K562 (cell line): ENCODE measurements around the gene RNASE7. TPM values are rescaled to one million over a fixed set of nuclear protein-coding genes. Genes with fewer than 3 reads are reported as not detected.
"Not testable (repeated sequence)": the region's sequence is repeated elsewhere in the genome, so short reads cannot be mapped to it uniquely, and the experiment has no call there.

ENCODE experiments used
- ATAC-seq: fragments of 200-7000 bp; cut with Tn5 transposase; 3 replicates; pipeline ENCODE4 v1.9.1; 2020; ENCODE audit warnings: moderate library complexity
- BruUV-seq: library from RNA; stranded (reverse); fragments of 400-500 nt; replicated peaks from 2 replicates; lab custom pipeline; 2021; lab: Mats Ljungman, UMichigan
- CTCF ChIA-PET: fragments of 300-600 bp; formaldehyde crosslinking; extraction: SDS; loops from one replicate; lab custom pipeline; 2021; ENCODE audit warnings: low intra/inter-chr PET ratio; lab: Yijun Ruan, JAX
- POLR2A ChIA-PET: fragments of 300-600, 350-650 bp; sonication (Branson Sonifier 250); formaldehyde crosslinking; extraction: SDS; loops from one replicate; lab custom pipeline; 2021; ENCODE audit warnings: antibody characterized with exemption, inconsistent platforms; lab: Yijun Ruan, JAX
- DNase-seq, 4 experiments: peaks; one replicate each; pipeline versions ENCODE4 v3.0.0 to v3.0.0-alpha.2; 2011 to 2018; ENCODE audit warnings: low spot score in 3 of 4, mixed read lengths in 3 of 4; ENCODE audit errors: extremely low read depth in 1 of 4
- FAIRE-seq: peaks from 2 replicates; lab custom pipeline; 2011; peaks lifted over from hg19 to GRCh38; lab: Jason Lieb, UNC
- H2AFZ ChIP-seq: 2 replicates; pipeline ENCODE4 v1.6.0; 2011; ENCODE audit warnings: low read depth, low read length, control low read depth, inconsistent platforms
- H3K27ac ChIP-seq: fragments of 200-600 bp; 3 replicates; pipeline ENCODE4 v1.8.0; 2011; ENCODE audit warnings: low read depth, mild to moderate bottlenecking, control low read depth, inconsistent platforms, low read length, moderate library complexity, mixed read lengths; ENCODE audit errors: extremely low read depth
- H3K27me3 ChIP-seq, 2 experiments: fragments of 300-600 bp in 1 of 2; 2 replicates in 1 of 2; 3 replicates in 1 of 2; pipeline versions ENCODE4 v1.6.0 to v1.8.0; 2011; ENCODE audit warnings: inconsistent platforms in 2 of 2, low read length in 2 of 2, mild to moderate bottlenecking in 1 of 2, mixed read lengths in 1 of 2, moderate library complexity in 1 of 2; ENCODE audit not compliant: control insufficient read depth in 2 of 2, insufficient read depth in 2 of 2
- H3K36me3 ChIP-seq: fragments of 300-600 bp; 3 replicates; pipeline ENCODE4 v1.8.0; 2011; ENCODE audit warnings: mild to moderate bottlenecking, low read length, inconsistent platforms; ENCODE audit not compliant: control insufficient read depth, insufficient read depth
- H3K4me1 ChIP-seq, 2 experiments: fragments of 200-600 bp in 1 of 2; replicated peaks in 1 of 2; 2 replicates in 1 of 2; 3 replicates in 1 of 2; pipeline versions ENCODE4 v1.5.1 to v1.8.0; 2011; ENCODE audit warnings: inconsistent platforms in 2 of 2, low read length in 2 of 2, mild to moderate bottlenecking in 1 of 2, mixed read lengths in 1 of 2, moderate library complexity in 1 of 2; ENCODE audit not compliant: control insufficient read depth in 2 of 2, insufficient read depth in 2 of 2
- H3K4me2 ChIP-seq: 2 replicates; pipeline ENCODE4 v1.6.1; 2011; ENCODE audit warnings: low read length, control low read depth, inconsistent platforms, mixed read lengths; ENCODE audit not compliant: insufficient read depth
- H3K4me3 ChIP-seq: fragments of 200-600 bp; sonication (generic), shearing (Covaris generic); 2 replicates; pipeline ENCODE4 v1.5.1; 2016; ENCODE audit warnings: control low read depth, inconsistent platforms
- H3K79me2 ChIP-seq: fragments of 200-600 bp; 3 replicates; pipeline ENCODE4 v1.8.0; 2011; ENCODE audit warnings: low read length, inconsistent platforms; ENCODE audit not compliant: control insufficient read depth, insufficient read depth
- H3K9ac ChIP-seq, 2 experiments: 2 replicates each; pipeline versions ENCODE4 v1.6.0 to v1.6.1; 2011; ENCODE audit warnings: low read depth in 2 of 2, low read length in 2 of 2, control low read depth in 1 of 2, inconsistent platforms in 1 of 2, mild to moderate bottlenecking in 1 of 2, mixed read lengths in 1 of 2; ENCODE audit not compliant: insufficient read depth in 1 of 2
- H3K9me1 ChIP-seq: one replicate; pipeline ENCODE4 v1.6.0; 2011; ENCODE audit warnings: inconsistent platforms, mild to moderate bottlenecking, low read length, moderate library complexity; ENCODE audit not compliant: control insufficient read depth, insufficient read depth
- H3K9me3 ChIP-seq: replicated peaks from 2 replicates; pipeline ENCODE4 v1.5.1; 2011; ENCODE audit warnings: low read depth, low read length, inconsistent platforms; ENCODE audit not compliant: control insufficient read depth, insufficient read depth
- H4K20me1 ChIP-seq: replicated peaks from 2 replicates; pipeline ENCODE4 v1.6.1; 2011; ENCODE audit warnings: low read length, inconsistent platforms, mixed read lengths; ENCODE audit not compliant: control insufficient read depth, insufficient read depth
- CTCFL ChIP-seq: IDR thresholded peaks from 2 replicates; pipeline ENCODE4 v1.6.1; 2011; ENCODE audit warnings: borderline replicate concordance, low read depth, mild to moderate bottlenecking, moderate library complexity, low read length; ENCODE audit not compliant: insufficient read depth, poor library complexity, severe bottlenecking
- HNRNPH1 ChIP-seq: fragments of 200-400 bp; formaldehyde crosslinking; optimal IDR thresholded peaks from 2 replicates; pipeline ENCODE3; 2017; ENCODE audit warnings: low read depth, mild to moderate bottlenecking, low read length, moderate library complexity
- NCOA4 ChIP-seq: fragments of 450-650 bp; IDR thresholded peaks from 2 replicates; pipeline ENCODE4 v1.6.1; 2018; ENCODE audit warnings: mild to moderate bottlenecking; ENCODE audit not compliant: partially characterized antibody
- NEUROD1 ChIP-seq: fragments of 150-350 bp; IDR thresholded peaks from 2 replicates; pipeline ENCODE4 v1.6.1; 2014; ENCODE audit warnings: borderline replicate concordance, low read length, low read depth; ENCODE audit not compliant: partially characterized antibody
- PHF21A ChIP-seq: fragments of 450-650 bp; IDR thresholded peaks from 2 replicates; pipeline ENCODE4 v1.6.1; 2017; ENCODE audit warnings: low read depth, borderline replicate concordance
- RAD21 ChIP-seq, 2 experiments: fragments of 250-450 bp in 1 of 2; fragments of 450-650 bp in 1 of 2; sonication (Bioruptor Pico) in 1 of 2; formaldehyde crosslinking in 1 of 2; IDR thresholded peaks in 1 of 2; conservative IDR thresholded peaks in 1 of 2; 2 replicates each; pipeline versions ENCODE4 v1.4.0 to v1.8.0; 2020 to 2022; ENCODE audit warnings: mild to moderate bottlenecking in 2 of 2, moderate library complexity in 1 of 2
- ZNF133 ChIP-seq: fragments of 250-450 bp; sonication (Bioruptor Pico); IDR thresholded peaks from 2 replicates; pipeline ENCODE4 v1.4.0; 2020; ENCODE audit warnings: mild to moderate bottlenecking
- ZNF76 ChIP-seq: fragments of 250-450 bp; sonication (Bioruptor Pico); IDR thresholded peaks from 2 replicates; pipeline ENCODE4 v1.4.0; 2020; ENCODE audit warnings: mild to moderate bottlenecking, moderate library complexity, borderline replicate concordance
- WGBS: fragments of 100-300 bp; shearing (Covaris generic); methylation state at CpG from one replicate; pipeline ENCODE4 v1.1.6; 2016; ENCODE audit warnings: low coverage, mixed read lengths; ENCODE audit not compliant: insufficient coverage; ENCODE audit errors: missing lambda C conversion rate; 5-methylcytosine and 5-hydroxymethylcytosine counted together
- in situ Hi-C: fragments of 300-500 bp; cut with MboI; formaldehyde crosslinking; loops from 4 replicates; pipeline ENCODE4 v1.15.0; 2018; ENCODE audit warnings: inconsistent platforms, mixed read lengths
- intact Hi-C: fragments of 100-400 bp; cut with micrococcal nuclease; formaldehyde crosslinking; loops from 2 replicates; pipeline ENCODE4 v1.14.2; 2022
- polyA plus RNA-seq, 8 experiments: library from polyadenylated mRNA; depleted of rRNA in 4 of 8; stranded (reverse) in 5 of 8; unstranded in 3 of 8; fragments of >200 nt; fragmentation: Nextera tagmentation in 2 of 8; fragmentation: Illumina TruSeq in 1 of 8; extraction: Ambion mirVana in 2 of 8; extraction: Trizol in 1 of 8; gene quantifications; 2 replicates each; pipeline versions ENCODE4 v1.2.1 to v1.2.3, GENCODE V29; 2011 to 2014; ENCODE audit warnings: inconsistent platforms in 1 of 8, missing spikeins in 1 of 8
- total RNA-seq, 7 experiments: library from RNA; depleted of rRNA in 6 of 7; stranded (reverse); fragments of >200 nt in 6 of 7; fragmentation: Illumina TruSeq in 2 of 7; extraction: Trizol in 2 of 7; gene quantifications; 2 replicates each; pipeline versions ENCODE4 v1.2.1 to v1.2.3, GENCODE V29; 2011 to 2021; ENCODE audit warnings: low replicate concordance in 1 of 7

Gene RNASE7
- total and polyA plus RNA-seq, 9 of the 15 experiments (the other 6 are each of a cell fraction or from before 2014, with no cell fraction given): not detected

GRCh38 chr14:21040370-21040925, 1.7 kb upstream of the RNASE7 start:
- FAIRE-seq (no peak), ATAC-seq (no peak), DNase-seq (no peak)
- in situ Hi-C loops: no loop called here
- peaks cover 5 to 25% of the 10 kb centered on the region in 2 experiments; a peak in 4 of 5 replicates for H3K4me1 ChIP-seq
- H3K27ac ChIP-seq: no peak overlapping the region
- H3K9ac ChIP-seq: no peak overlapping the region
- BruUV-seq: no TSS peak
- H3K27me3 ChIP-seq: no peaks in the 10 kb centered on the region
- H4K20me1 ChIP-seq: no peaks in the 10 kb centered on the region
- intact Hi-C loops: loop anchor here (1.0 to 5.0 kb wide), 2 partner anchors 26 to 183 kb away; no protein-coding TSS in a partner anchor
- POLR2A ChIA-PET: interaction anchor here (1.1 to 2.6 kb wide), 2 partner anchors 22 to 25 kb away, joined by 4 to 15 read pairs; no protein-coding TSS in a partner anchor
- no peak overlapping the region for H3K4me3 ChIP-seq
- H3K4me2 ChIP-seq: no peak overlapping the region
- H3K9me1 ChIP-seq: no peaks in the 10 kb centered on the region
- H3K79me2 ChIP-seq: no peaks in the 10 kb centered on the region
- WGBS: 36% methylated on average over 7 of the region's 8 CpGs
- H3K36me3 ChIP-seq: no peaks in the 10 kb centered on the region
- no peaks in the 10 kb centered on the region for H3K9me3 ChIP-seq
- CTCF ChIA-PET: interaction anchor here (0.6 to 2.8 kb wide), 4 partner anchors 22 to 431 kb away, joined by 3 to 33 read pairs (median 8); no protein-coding TSS in a partner anchor
- no peak for TF ChIP-seq CTCFL
- 0 out of 4 replicates have a peak, but pooled peaks of 1 of the 2 experiments have one; percentile 2 for TF ChIP-seq RAD21 (CRISPR knock-in tag; conservative IDR thresholded peaks at IDR 0.05 in 1 of 2, IDR thresholded peaks at IDR 0.05 in 1 of 2)
- TF ChIP-seq ZNF133 (CRISPR knock-in tag): no peak
- TF ChIP-seq ZNF76 (CRISPR knock-in tag): no peak
- TF ChIP-seq NEUROD1: no peak
- no peak for TF ChIP-seq HNRNPH1
- TF ChIP-seq PHF21A: no peak
- no peak for TF ChIP-seq NCOA4
- no peak overlapping the region for H2AFZ ChIP-seq

- BruUV-seq, H3K9me3 ChIP-seq, H3K27me3 ChIP-seq, FAIRE-seq, H3K9ac ChIP-seq, H3K9me1 ChIP-seq, H3K79me2 ChIP-seq, H3K4me3 ChIP-seq, ATAC-seq, H2AFZ ChIP-seq, H3K27ac ChIP-seq, H4K20me1 ChIP-seq, DNase-seq, in situ Hi-C loops, H3K36me3 ChIP-seq, H3K4me2 ChIP-seq: not testable (repeated sequence)
- 67% methylated on average over 1 of the region's 3 CpGs for WGBS
- CTCF ChIA-PET: interaction anchor here (1.5 to 2.8 kb wide), 3 partner anchors 26 to 432 kb away, joined by 6 to 33 read pairs (median 11); no protein-coding TSS in a partner anchor
- intact Hi-C loops: loop anchor here (1.0 to 5.0 kb wide), 2 partner anchors 27 to 184 kb away; no protein-coding TSS in a partner anchor
- POLR2A ChIA-PET: interaction anchor here (1.1 to 2.6 kb wide), 2 partner anchors 25 to 26 kb away, joined by 3 to 15 read pairs; no protein-coding TSS in a partner anchor
- peaks cover 5 to 25% of the 10 kb centered on the region in 2 experiments; a peak in 4 of 5 replicates for H3K4me1 ChIP-seq
Measured at GRCh38 chr14:21040941-21041340, 1.2 kb upstream of the RNASE7 start.
